GM18499 (cell line): ENCODE data around the gene RCSD1.

ENCODE experiments used
- ATAC-seq: cut with Tn5 transposase; IDR thresholded peaks from one replicate; pipeline ENCODE4 v1.9.1; 2021; ENCODE audit warnings: moderate number of reproducible peaks; ENCODE audit not compliant: insufficient read depth, unreplicated experiment

The RCSD1 gene

GRCh38 chr1:167638064-167638463 lies 8.0 kb downstream of the RCSD1 start:
- no peak for ATAC-seq

GRCh38 chr1:167640051-167640450 lies 10.0 kb downstream of the RCSD1 start:
- ATAC-seq, result no peak

- no peak for ATAC-seq
Observed at GRCh38 chr1:167641786-167642500, 11.9 kb downstream of the RCSD1 start.

GRCh38 chr1:167642501-167642826 lies 12.4 kb downstream of the RCSD1 start:
- ATAC-seq, result no peak

- no peak for ATAC-seq
Observed at GRCh38 chr1:167643441-167643840, 13.4 kb downstream of the RCSD1 start.

- ATAC-seq, result no peak
Observed at GRCh38 chr1:167644551-167644950, 14.5 kb downstream of the RCSD1 start.

GRCh38 chr1:167645140-167645541 lies 15.1 kb downstream of the RCSD1 start:
- ATAC-seq, result no peak

GRCh38 chr1:167645625-167646414 lies 15.8 kb downstream of the RCSD1 start:
- no peak for ATAC-seq

GRCh38 chr1:167648252-167648849 lies 18.3 kb downstream of the RCSD1 start:
- ATAC-seq, result no peak

- no peak for ATAC-seq
Observed at GRCh38 chr1:167648978-167649744, 19.1 kb downstream of the RCSD1 start.

- ATAC-seq, result no peak
Observed at GRCh38 chr1:167650269-167651160, 20.5 kb downstream of the RCSD1 start.

GRCh38 chr1:167651161-167651693 lies 21.2 kb downstream of the RCSD1 start:
- ATAC-seq, result no peak

GRCh38 chr1:167654975-167655575 lies 25.0 kb downstream of the RCSD1 start:
- no peak for ATAC-seq

- no peak for ATAC-seq
Observed at GRCh38 chr1:167656657-167657056, 26.6 kb downstream of the RCSD1 start.

GRCh38 chr1:167658574-167659328 lies 28.7 kb downstream of the RCSD1 start:
- no peak for ATAC-seq

GRCh38 chr1:167659450-167659849 lies 29.4 kb downstream of the RCSD1 start:
- ATAC-seq, result no peak

GRCh38 chr1:167659881-167660280 lies 29.8 kb downstream of the RCSD1 start:
- ATAC-seq, result no peak
